IMR-90 (cell line): ENCODE results near the gene GRIK3. TPM values are rescaled to one million over a fixed set of nuclear protein-coding genes. Genes with fewer than 3 reads are reported as not detected.

Experiments used
- ATAC-seq: fragments of 200-7000 bp; cut with Tn5 transposase; 2 replicates; pipeline ENCODE4 v1.9.1; 2020; ENCODE audit warnings: low read depth, mild to moderate bottlenecking, moderate library complexity
- BruUV-seq: library from RNA; stranded (reverse); fragments of 400-500 nt; replicated peaks from 2 replicates; lab custom pipeline; 2021; lab: Mats Ljungman, UMichigan
- CTCF ChIA-PET: fragments of 300-600 bp; formaldehyde crosslinking; extraction: SDS; loops from one replicate; lab custom pipeline; 2021; ENCODE audit warnings: antibody characterized with exemption; lab: Yijun Ruan, JAX
- POLR2A ChIA-PET: fragments of 300-600 bp; sonication (Branson Sonifier 250); formaldehyde crosslinking; loops from one replicate; lab custom pipeline; 2022; ENCODE audit warnings: antibody characterized with exemption; ENCODE audit not compliant: unreplicated experiment; lab: Charles Lee
- DNase-seq: peaks from one replicate; pipeline ENCODE4 v3.0.0; 2013
- H2AFZ ChIP-seq: replicated peaks from 2 replicates; pipeline ENCODE3; 2013; ENCODE audit warnings: low read length, mild to moderate bottlenecking; ENCODE audit not compliant: poor library complexity
- H2AK5ac ChIP-seq: 2 replicates; pipeline ENCODE4 v1.6.1; 2013; ENCODE audit warnings: low read depth, low read length, inconsistent platforms
- H2AK9ac ChIP-seq: replicated peaks from 2 replicates; pipeline ENCODE3; 2013; ENCODE audit warnings: mild to moderate bottlenecking, low read depth, low read length, moderate library complexity; ENCODE audit not compliant: poor library complexity
- H2BK120ac ChIP-seq: 2 replicates; pipeline ENCODE4 v1.6.1; 2013; ENCODE audit warnings: low read depth, low read length, inconsistent platforms
- H2BK15ac ChIP-seq: 3 replicates; pipeline ENCODE4 v1.6.1; 2013; ENCODE audit warnings: low read depth, low read length, inconsistent platforms
- H2BK20ac ChIP-seq: 2 replicates; pipeline ENCODE4 v1.6.1; 2013; ENCODE audit warnings: low read depth, mild to moderate bottlenecking, inconsistent platforms, low read length, moderate library complexity
- H2BK5ac ChIP-seq: 2 replicates; pipeline ENCODE4 v1.6.1; 2013; ENCODE audit warnings: mild to moderate bottlenecking, low read depth, low read length, inconsistent platforms; ENCODE audit not compliant: poor library complexity, severe bottlenecking
- H3K14ac ChIP-seq: replicated peaks from 2 replicates; pipeline ENCODE4 v1.6.1; 2013; ENCODE audit warnings: low read depth, low read length, inconsistent platforms
- H3K18ac ChIP-seq: 2 replicates; pipeline ENCODE4 v1.6.1; 2013; ENCODE audit warnings: low read depth, low read length, control low read depth
- H3K23ac ChIP-seq: 2 replicates; pipeline ENCODE4 v1.6.1; 2013; ENCODE audit warnings: low read depth, low read length, inconsistent platforms
- H3K27ac ChIP-seq: 2 replicates; pipeline ENCODE4 v1.5.1; 2013; ENCODE audit warnings: mild to moderate bottlenecking, control low read depth, low read length; ENCODE audit not compliant: insufficient read depth
- H3K27me3 ChIP-seq: 2 replicates; pipeline ENCODE4 v1.6.1; 2013; ENCODE audit warnings: low read length; ENCODE audit not compliant: control insufficient read depth, insufficient read depth
- H3K36me3 ChIP-seq: 2 replicates; pipeline ENCODE4 v1.6.1; 2013; ENCODE audit warnings: low read length, mixed read lengths; ENCODE audit not compliant: control insufficient read depth, insufficient read depth
- H3K4ac ChIP-seq: 2 replicates; pipeline ENCODE4 v1.6.1; 2013; ENCODE audit warnings: low read depth, low read length, inconsistent platforms
- H3K4me1 ChIP-seq: 2 replicates; pipeline ENCODE4 v1.6.1; 2013; ENCODE audit warnings: low read length, mixed read lengths; ENCODE audit not compliant: control insufficient read depth, insufficient read depth
- H3K4me2 ChIP-seq: 2 replicates; pipeline ENCODE4 v1.6.1; 2013; ENCODE audit warnings: low read depth, mild to moderate bottlenecking, control low read depth, low read length, moderate library complexity
- H3K4me3 ChIP-seq: 2 replicates; pipeline ENCODE4 v1.5.1; 2013; ENCODE audit warnings: low read depth, mild to moderate bottlenecking, control low read depth, low read length, moderate library complexity; ENCODE audit not compliant: insufficient read depth
- H3K56ac ChIP-seq: 2 replicates; pipeline ENCODE4 v1.6.1; 2013; ENCODE audit warnings: low read length, inconsistent platforms; ENCODE audit not compliant: insufficient read depth; ENCODE audit errors: extremely low read depth
- H3K79me1 ChIP-seq, 2 experiments: 2 replicates each; pipeline ENCODE4 v1.6.1; 2013; ENCODE audit warnings: low read length in 2 of 2, inconsistent platforms in 1 of 2, low read depth in 1 of 2
- H3K9ac ChIP-seq: 2 replicates; pipeline ENCODE4 v1.6.1; 2013; ENCODE audit warnings: low read depth, low read length, control low read depth
- H3K9me1 ChIP-seq: 2 replicates; pipeline ENCODE4 v1.6.1; 2013; ENCODE audit warnings: low read length, inconsistent platforms; ENCODE audit not compliant: insufficient read depth
- H3K9me3 ChIP-seq: 2 replicates; pipeline ENCODE4 v1.6.1; 2013; ENCODE audit warnings: low read length; ENCODE audit not compliant: control insufficient read depth, insufficient read depth
- H4K20me1 ChIP-seq: 2 replicates; pipeline ENCODE4 v1.6.1; 2013; ENCODE audit warnings: low read length, inconsistent platforms; ENCODE audit not compliant: insufficient read depth
- H4K5ac ChIP-seq: 2 replicates; pipeline ENCODE4 v1.6.1; 2013; ENCODE audit warnings: mild to moderate bottlenecking, low read depth, low read length, control low read depth
- H4K8ac ChIP-seq, 2 experiments: 2 replicates each; pipeline ENCODE4 v1.6.1; 2013; ENCODE audit warnings: low read depth in 2 of 2, low read length in 2 of 2, control low read depth in 1 of 2, inconsistent platforms in 1 of 2
- H4K91ac ChIP-seq: 2 replicates; pipeline ENCODE4 v1.6.1; 2013; ENCODE audit warnings: low read depth, low read length, inconsistent platforms; ENCODE audit not compliant: insufficient read depth
- BHLHE40 ChIP-seq: fragments of 150-350 bp; IDR thresholded peaks from 2 replicates; pipeline ENCODE4 v1.6.1; 2016; ENCODE audit warnings: mild to moderate bottlenecking, low read depth, low read length
- CEBPB ChIP-seq: IDR thresholded peaks from 2 replicates; pipeline ENCODE4 v1.6.1; 2012; ENCODE audit warnings: low read depth, low read length, improper control_type of control experiment
- CHD1 ChIP-seq: IDR thresholded peaks from 2 replicates; pipeline ENCODE4 v1.6.1; 2012; ENCODE audit warnings: low read depth, low read length, improper control_type of control experiment
- CTCF ChIP-seq: conservative IDR thresholded peaks from 2 replicates; pipeline ENCODE4 v1.5.1; 2012; ENCODE audit warnings: mild to moderate bottlenecking, low read depth, low read length, improper control_type of control experiment
- ELK1 ChIP-seq: fragments of 150-350 bp; IDR thresholded peaks from 2 replicates; pipeline ENCODE4 v1.6.1; 2016; ENCODE audit warnings: low read depth, mild to moderate bottlenecking, low read length, moderate library complexity, borderline replicate concordance
- FOS ChIP-seq: fragments of 150-350 bp; IDR thresholded peaks from 2 replicates; pipeline ENCODE4 v1.6.1; 2016; ENCODE audit warnings: low read depth, low read length
- MAFK ChIP-seq: IDR thresholded peaks from 2 replicates; pipeline ENCODE4 v1.6.1; 2012; ENCODE audit warnings: low read depth, low read length, improper control_type of control experiment
- MAZ ChIP-seq: IDR thresholded peaks from 2 replicates; pipeline ENCODE4 v1.6.1; 2012; ENCODE audit warnings: low read depth, mild to moderate bottlenecking, low read length, improper control_type of control experiment, moderate library complexity, borderline replicate concordance
- MXI1 ChIP-seq: IDR thresholded peaks from 2 replicates; pipeline ENCODE4 v1.6.1; 2012; ENCODE audit warnings: low read depth, mild to moderate bottlenecking, low read length, moderate library complexity, borderline replicate concordance
- NFE2L2 ChIP-seq: fragments of 150-350 bp; IDR thresholded peaks from 2 replicates; pipeline ENCODE4 v1.6.1; 2016; ENCODE audit warnings: low read depth, mild to moderate bottlenecking, low read length
- POLR2A ChIP-seq: IDR thresholded peaks from 2 replicates; pipeline ENCODE4 v1.6.1; 2012; ENCODE audit warnings: mild to moderate bottlenecking, low read depth, low read length
- RAD21 ChIP-seq: IDR thresholded peaks from 2 replicates; pipeline ENCODE4 v1.6.1; 2012; ENCODE audit warnings: low read length, improper control_type of control experiment
- RCOR1 ChIP-seq: IDR thresholded peaks from 2 replicates; pipeline ENCODE4 v1.6.1; 2012; ENCODE audit warnings: mild to moderate bottlenecking, low read length, improper control_type of control experiment; ENCODE audit not compliant: insufficient replicate concordance
- RFX5 ChIP-seq: IDR thresholded peaks from 2 replicates; pipeline ENCODE4 v1.8.0; 2012; ENCODE audit warnings: low read depth, mild to moderate bottlenecking, low read length, moderate library complexity
- SMC3 ChIP-seq: fragments of 150-350 bp; IDR thresholded peaks from 2 replicates; pipeline ENCODE4 v1.6.1; 2016; ENCODE audit warnings: low read depth, mild to moderate bottlenecking, antibody characterized with exemption, low read length, moderate library complexity
- USF2 ChIP-seq: fragments of 150-350 bp; IDR thresholded peaks from 2 replicates; pipeline ENCODE4 v1.6.1; 2017; ENCODE audit warnings: mild to moderate bottlenecking, antibody characterized with exemption, low read length, low read depth
- dilution Hi-C: fragments of 300-500 bp; cut with HindIII; formaldehyde crosslinking; loops from one replicate; pipeline ENCODE4 v1.14.3; 2018; ENCODE audit warnings: low sequenced_read_pairs; ENCODE audit not compliant: unreplicated experiment
- in situ Hi-C: fragments of 300-500 bp; cut with MboI; formaldehyde crosslinking; loops from 3 replicates; pipeline ENCODE4 v1.14.3; 2019; ENCODE audit warnings: low sequenced_read_pairs, inconsistent platforms, mixed read lengths
- intact Hi-C: fragments of 100-400 bp; cut with micrococcal nuclease; formaldehyde crosslinking; loops from 2 replicates; pipeline ENCODE4 v1.10.0; 2022
- polyA plus RNA-seq, 3 experiments: library from polyadenylated mRNA; depleted of rRNA; stranded (reverse); fragments of >200 nt; gene quantifications; 2 replicates each; pipeline ENCODE4 v1.2.3, GENCODE V29; 2012; ENCODE audit warnings: low replicate concordance in 1 of 3
- total RNA-seq: library from RNA; depleted of rRNA; stranded (reverse); fragments of >200 nt; gene quantifications from 2 replicates; pipeline ENCODE4 v1.2.3, GENCODE V29; 2012

Gene GRIK3
- total and polyA plus RNA-seq, 2 of the 4 experiments (the other 2 are of a cell fraction): not detected

GRCh38 chr1:37016121-37016520, 18.2 kb downstream of the GRIK3 start:
- no peak overlapping the region for H2AFZ ChIP-seq
- H3K18ac ChIP-seq: no peak overlapping the region
- no peaks in the 10 kb centered on the region for H4K20me1 ChIP-seq
- H3K4me1 ChIP-seq: no peaks in the 10 kb centered on the region
- H3K9me1 ChIP-seq: no peaks in the 10 kb centered on the region
- H3K4me2 ChIP-seq: no peak overlapping the region
- H4K91ac ChIP-seq: no peak overlapping the region
- H3K27ac ChIP-seq: no peak overlapping the region
- H3K9ac ChIP-seq: no peak overlapping the region
- H3K23ac ChIP-seq: no peak overlapping the region
- no peak overlapping the region for H3K4ac ChIP-seq
- no peak overlapping the region for H2AK9ac ChIP-seq
- H4K5ac ChIP-seq: no peak overlapping the region
- BruUV-seq: no TSS peak
- CTCF ChIA-PET: no interaction called here
- no peaks in the 10 kb centered on the region for H3K27me3 ChIP-seq
- no peak overlapping the region for H2BK5ac ChIP-seq
- dilution Hi-C loops (no loop called here), in situ Hi-C loops (no loop called here), intact Hi-C loops (no loop called here)
- H4K8ac ChIP-seq: no peak overlapping the region
- H2BK15ac ChIP-seq: no peak overlapping the region
- POLR2A ChIA-PET: no interaction called here
- H3K14ac ChIP-seq: no peak overlapping the region
- H3K56ac ChIP-seq: no peak overlapping the region
- ATAC-seq (no peak), DNase-seq (no peak)
- TF ChIP-seq CTCF (no peak), CEBPB (no peak), NFE2L2 (no peak), MAZ (no peak), CHD1 (no peak), FOS (no peak), MXI1 (no peak), SMC3 (no peak), RCOR1 (no peak), RAD21 (no peak), RFX5 (no peak), USF2 (no peak), MAFK (no peak), POLR2A (no peak), ELK1 (no peak), BHLHE40 (no peak)
- H2BK20ac ChIP-seq: no peak overlapping the region
- no peaks in the 10 kb centered on the region for H3K36me3 ChIP-seq
- no peaks in the 10 kb centered on the region for H3K79me1 ChIP-seq
- H3K4me3 ChIP-seq: no peak overlapping the region
- no peak overlapping the region for H2BK120ac ChIP-seq
- H2AK5ac ChIP-seq: no peak overlapping the region
- no peaks in the 10 kb centered on the region for H3K9me3 ChIP-seq
